HG03159 (cell line): ENCODE data around the gene ARL14.
"Not testable (repeated sequence)": the region's sequence is repeated elsewhere in the genome, so short reads cannot be mapped to it uniquely, and the experiment has no call there.

Experiments used
- ATAC-seq: cut with Tn5 transposase; IDR thresholded peaks from one replicate; pipeline ENCODE4 v1.9.1; 2021; ENCODE audit warnings: mild to moderate bottlenecking, moderate library complexity; ENCODE audit not compliant: unreplicated experiment

ARL14 gene

GRCh38 chr3:160675566-160676124 lies 1.3 kb upstream of the ARL14 start:
- no peak for ATAC-seq

DNA sequence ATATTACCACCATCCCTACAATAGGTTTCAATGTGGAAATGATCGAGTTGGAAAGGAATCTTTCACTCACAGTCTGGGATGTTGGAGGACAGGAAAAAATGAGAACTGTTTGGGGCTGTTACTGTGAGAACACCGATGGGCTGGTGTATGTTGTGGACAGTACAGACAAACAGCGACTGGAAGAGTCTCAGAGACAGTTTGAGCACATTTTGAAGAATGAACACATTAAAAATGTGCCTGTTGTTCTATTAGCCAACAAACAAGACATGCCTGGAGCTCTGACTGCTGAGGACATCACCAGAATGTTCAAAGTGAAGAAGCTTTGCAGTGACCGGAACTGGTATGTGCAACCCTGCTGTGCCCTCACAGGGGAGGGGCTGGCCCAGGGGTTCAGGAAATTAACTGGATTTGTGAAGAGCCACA lies 510 bp downstream of the ARL14 start:
- no peak for ATAC-seq

- no peak for ATAC-seq
Measured at GRCh38 chr3:160678292-160678842, 1.4 kb downstream of the ARL14 start.

DNA sequence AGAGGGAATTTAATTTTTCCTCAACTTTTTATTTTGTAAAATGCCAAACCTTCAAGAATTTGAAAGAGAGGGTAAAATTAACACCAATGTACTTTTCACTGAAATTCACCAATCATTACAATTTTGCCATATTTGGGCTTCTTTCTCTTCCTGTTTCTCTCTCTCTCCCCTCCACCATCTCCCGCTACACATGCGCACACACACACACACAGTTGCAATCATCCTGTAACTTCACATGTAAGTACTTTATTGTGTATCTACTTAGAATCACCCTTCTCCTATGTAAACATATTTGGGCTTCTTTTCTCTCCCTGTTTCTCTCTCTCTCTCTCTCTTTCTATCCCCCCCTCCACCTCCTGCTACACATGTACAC lies 7.4 kb downstream of the ARL14 start:
- ATAC-seq: no peak

DNA sequence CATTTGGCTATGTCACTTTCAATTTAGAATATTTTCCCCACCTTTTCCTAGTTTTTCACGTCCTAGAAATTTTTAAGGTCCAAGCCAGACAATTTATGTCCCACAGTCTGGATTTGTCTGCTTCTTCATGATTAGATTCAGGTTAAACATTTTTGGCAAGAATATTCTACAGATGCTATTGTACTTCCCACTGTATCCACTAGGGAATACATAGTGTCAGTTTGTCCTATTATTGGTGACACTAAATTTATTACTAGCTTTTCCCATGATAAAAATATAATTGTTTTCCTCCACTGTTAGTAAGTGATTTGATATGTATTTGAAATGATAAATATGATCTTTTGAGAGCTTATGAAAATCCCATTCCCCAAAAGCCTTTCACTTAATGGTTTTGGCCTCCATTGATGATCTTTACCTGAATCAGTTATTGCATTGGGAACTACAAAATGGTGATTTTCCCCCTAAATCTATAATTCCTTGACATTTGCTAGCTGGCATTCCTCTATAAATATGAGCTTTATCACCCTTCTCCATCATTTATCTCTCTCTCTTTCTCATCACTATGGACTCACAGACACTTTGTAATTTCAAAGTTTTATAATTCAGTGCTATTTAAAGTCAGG lies 8.3 kb downstream of the ARL14 start:
- ATAC-seq: no peak

- ATAC-seq: no peak
Measured at GRCh38 chr3:160686955-160687535, 10.1 kb downstream of the ARL14 start.

DNA sequence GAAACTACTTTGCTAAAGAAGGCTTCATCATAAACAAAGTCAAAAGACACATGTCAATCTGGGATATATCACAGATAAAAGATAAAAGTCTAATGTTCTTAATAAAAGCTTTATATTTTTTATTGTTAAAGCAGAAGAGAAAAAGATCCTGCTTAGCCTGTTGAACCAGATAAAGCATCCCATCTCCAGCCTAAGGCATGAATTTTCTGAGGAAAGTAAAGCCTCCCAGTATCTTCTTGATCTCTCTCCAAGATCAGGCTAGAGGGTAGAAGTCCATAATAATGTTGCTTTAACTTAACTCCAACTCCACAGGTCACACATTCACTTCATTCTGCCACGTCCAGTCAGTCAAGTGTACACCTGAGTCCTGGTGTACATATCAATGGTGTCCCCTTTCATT lies 14.2 kb downstream of the ARL14 start:
- no peak for ATAC-seq

DNA sequence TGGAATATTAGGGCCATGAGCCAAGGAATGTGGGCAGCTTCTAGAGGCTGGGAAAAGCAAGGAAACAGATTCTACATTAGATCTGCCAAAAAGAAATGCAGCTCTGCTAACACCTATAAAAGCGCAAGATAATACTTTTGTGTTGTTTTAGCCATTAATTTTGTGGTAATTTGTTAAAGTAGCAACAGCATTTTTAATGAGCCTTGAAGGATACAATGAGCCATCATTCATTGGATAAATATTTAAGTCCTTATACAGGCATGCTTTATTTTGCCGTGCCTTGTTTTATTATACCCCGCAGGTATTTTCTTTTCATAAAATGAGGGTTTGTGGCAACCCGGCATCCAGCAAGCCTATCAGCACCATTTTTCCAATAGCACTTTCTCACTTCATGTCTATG lies 15.0 kb downstream of the ARL14 start:
- ATAC-seq: no peak

DNA sequence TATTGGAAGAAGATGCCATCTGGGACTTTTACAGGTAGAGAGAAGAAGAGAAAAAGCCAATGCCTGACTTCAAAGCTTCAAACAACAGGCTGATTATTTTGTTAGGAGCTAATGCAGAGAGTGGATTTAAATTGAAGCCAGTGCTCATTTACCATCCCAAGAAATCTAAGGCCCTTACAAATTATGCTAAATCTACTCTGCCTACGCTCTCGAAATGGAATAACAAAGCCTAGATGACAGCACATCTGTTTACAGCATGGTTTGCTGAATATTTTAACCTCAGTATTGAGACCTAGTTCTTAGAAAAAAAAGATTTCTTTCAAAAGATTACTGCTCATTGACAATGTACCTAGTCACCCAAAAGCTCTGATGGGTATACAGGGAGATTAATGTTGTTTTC lies 16.2 kb downstream of the ARL14 start:
- ATAC-seq: no peak

DNA sequence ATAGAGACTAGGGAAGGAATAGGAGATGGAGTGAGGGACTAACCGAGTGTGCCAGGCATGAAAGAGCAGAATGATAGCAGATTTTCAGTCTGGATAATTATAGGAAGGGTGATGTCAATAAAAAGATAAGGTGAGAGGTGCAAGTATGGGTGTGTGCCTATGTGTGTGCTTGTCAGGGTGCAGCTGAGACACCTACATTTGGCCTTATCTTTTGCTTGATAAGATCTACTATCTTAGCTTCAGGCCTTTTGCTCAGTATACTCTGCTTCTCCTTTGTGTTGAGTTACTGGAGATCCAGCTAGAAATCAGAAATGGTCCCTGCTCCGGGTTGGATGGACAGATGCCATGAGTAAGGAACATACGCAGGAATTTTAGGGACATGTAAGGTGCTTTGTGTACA lies 17.4 kb downstream of the ARL14 start:
- ATAC-seq: no peak

- ATAC-seq: no peak
Measured at GRCh38 chr3:160695003-160695402, 18.0 kb downstream of the ARL14 start.

- ATAC-seq: no peak
Measured at GRCh38 chr3:160695915-160696327, 19.0 kb downstream of the ARL14 start.

DNA sequence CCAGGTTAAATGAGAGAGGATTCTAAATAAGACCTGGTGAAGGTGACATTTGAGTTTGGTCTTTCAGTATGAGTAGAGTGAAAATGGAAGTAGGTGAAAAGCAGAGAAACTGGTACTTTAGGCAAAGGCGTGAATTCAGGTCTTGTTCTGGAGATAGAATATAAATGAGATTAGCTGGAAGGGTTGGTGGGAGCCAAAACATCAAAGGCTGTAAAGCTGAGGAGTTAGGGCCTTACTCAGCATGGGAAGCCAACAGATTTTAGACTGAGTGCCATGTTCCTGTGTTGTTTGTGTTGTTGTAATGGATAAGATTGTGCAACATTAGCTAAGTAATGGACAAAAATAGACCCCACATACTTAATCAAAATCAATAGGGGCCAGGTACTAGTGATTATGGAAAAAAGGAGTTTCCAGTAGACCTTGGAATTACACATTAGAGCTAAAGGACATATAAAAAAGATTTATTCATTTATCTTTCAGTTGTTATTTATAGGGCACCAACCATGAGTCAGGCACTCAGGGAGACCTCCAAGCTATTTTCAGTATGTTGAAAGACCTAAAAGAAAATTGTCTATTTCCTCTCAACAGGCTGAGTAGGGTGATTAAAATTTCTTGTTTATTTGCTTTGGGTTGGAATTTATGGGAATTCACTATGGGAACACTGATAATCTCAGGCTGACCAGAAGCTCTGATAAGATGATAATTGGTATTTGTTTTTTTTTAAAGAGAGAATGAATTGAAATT lies 20.8 kb downstream of the ARL14 start:
- ATAC-seq: peak; percentile 48

DNA sequence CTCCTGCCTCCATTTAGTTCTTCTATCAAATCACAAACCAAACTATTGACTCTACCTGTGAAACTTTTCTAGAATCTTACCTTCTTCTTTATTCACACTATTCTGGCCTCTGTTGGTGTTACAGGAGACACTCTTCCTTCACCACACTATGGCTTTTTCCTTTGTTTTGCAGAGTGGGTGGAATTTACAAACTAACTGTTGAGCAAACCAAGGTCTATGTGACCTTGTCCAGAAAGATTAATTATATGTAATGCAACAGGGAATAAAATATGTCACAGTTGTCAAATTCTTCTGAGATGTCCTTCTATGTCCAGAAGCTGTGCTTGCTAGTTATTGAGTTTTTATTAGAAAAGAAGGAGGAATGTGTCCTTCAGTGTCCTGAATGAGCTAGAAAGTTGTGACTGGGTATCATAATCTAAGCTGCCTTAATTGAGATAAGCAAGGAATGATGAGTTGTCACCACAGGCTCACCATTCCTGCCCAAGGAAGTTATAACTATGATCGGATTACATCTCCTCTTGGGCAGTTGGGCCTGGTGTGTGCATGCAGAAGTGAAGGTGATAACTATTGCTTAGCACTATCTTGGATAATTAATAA lies 21.7 kb downstream of the ARL14 start:
- no peak for ATAC-seq

DNA sequence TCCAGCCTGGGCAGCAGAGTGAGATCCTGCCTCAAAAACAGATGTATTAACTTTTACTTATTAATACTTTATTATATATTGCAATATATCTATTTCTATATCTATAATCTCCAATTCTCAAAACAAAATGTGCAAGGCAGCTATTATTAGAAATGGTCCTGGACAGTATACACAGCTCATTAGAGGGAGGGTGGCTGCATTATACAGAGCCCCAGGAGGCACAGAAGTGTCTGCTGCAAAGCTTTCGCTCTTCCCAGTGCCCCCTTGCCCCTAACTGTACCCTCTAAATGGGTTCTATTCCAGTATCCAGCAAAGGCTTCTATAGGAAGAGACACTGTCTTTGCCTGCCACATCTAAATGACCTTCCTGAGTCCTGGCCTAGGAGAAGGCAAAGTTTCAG lies 24.5 kb downstream of the ARL14 start:
- no peak for ATAC-seq

- no peak for ATAC-seq
Measured at GRCh38 chr3:160702290-160702689, 25.3 kb downstream of the ARL14 start.

GRCh38 chr3:160703974-160704373 lies 27.0 kb downstream of the ARL14 start:
- ATAC-seq: no peak

DNA sequence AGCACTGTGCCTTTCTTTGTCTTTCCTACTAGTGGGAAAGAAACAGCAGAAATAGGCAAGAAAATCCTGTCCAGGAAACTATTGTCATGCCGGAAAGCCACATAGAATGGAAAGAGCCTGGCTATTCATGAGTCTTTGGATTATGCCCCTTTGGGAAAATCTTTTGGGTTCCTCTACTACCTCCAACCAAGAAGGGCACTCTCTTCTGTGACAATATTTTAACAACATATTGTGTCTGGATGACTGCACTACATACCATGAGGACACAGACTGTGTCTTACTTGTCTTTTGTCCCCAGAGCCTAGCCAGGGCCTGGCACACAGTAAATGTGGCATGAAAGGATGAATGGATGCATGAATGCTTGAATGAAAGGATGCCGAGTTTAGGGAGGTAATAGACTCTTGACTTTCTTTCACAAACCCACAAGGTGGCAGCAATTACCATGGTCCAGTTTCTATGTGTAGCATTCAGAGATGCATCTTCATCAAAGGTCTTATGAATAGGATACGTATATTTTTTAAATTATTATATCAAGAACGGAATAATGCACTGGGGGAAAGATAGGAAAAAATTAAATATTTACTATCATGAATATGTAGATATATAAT lies 30.3 kb downstream of the ARL14 start:
- ATAC-seq: peak; percentile 76

- ATAC-seq: no peak
Measured at GRCh38 chr3:160709477-160710182, 32.7 kb downstream of the ARL14 start.

DNA sequence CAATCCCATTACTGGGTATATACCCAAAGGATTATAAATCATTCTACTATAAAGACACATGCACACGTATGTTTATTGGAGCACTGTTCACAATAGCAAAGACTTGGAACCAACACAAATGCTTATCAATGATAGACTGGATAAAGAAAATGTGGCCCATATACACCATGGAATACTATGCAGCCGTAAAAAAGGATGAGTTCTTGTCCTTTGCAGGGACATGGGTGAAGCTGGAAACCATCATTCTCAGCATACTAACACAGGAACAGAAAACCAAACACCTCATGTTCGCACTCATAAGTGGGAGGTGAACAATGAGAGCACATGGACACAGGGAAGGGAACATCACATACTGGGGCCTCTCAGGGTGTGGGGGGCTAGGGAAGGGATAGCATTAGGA lies 36.2 kb downstream of the ARL14 start:
- not testable (repeated sequence) for ATAC-seq
